ENCODE data around the gene FXYD2.

- TF ChIP-seq CTCF (IDR thresholded peaks at IDR 0.05) (no peak), POLR2AphosphoS5 (IDR thresholded peaks at IDR 0.05) (no peak), POLR2A (IDR thresholded peaks at IDR 0.05) (no peak), EP300 (IDR thresholded peaks at IDR 0.05) (no peak)
Observed at GRCh38 chr11:117857734-117858414, 33.3 kb upstream of the FXYD2 start.
